H1 (cell line): ENCODE data around the gene SLC18A3. TPM values are rescaled to one million over a fixed set of nuclear protein-coding genes. Genes with fewer than 3 reads are reported as not detected.

Experiments
- CTCF ChIA-PET: fragments of 300-600 bp; sonication (Branson Sonifier 250); formaldehyde crosslinking; loops from one replicate; lab custom pipeline; 2021; ENCODE audit not compliant: partially characterized antibody; lab: Charles Lee
- POLR2A ChIA-PET: fragments of 300-600 bp; sonication (Branson Sonifier 250); formaldehyde crosslinking; loops from one replicate; lab custom pipeline; 2021; ENCODE audit warnings: inconsistent platforms; ENCODE audit not compliant: partially characterized antibody; lab: Charles Lee
- DNase-seq, 2 experiments: peaks; one replicate each; pipeline versions ENCODE4 v3.0.0 to v3.0.0-alpha.2; 2010 to 2022; ENCODE audit warnings: low spot score in 2 of 2, low read depth in 1 of 2, mixed read lengths in 1 of 2
- FAIRE-seq: peaks from 2 replicates; lab custom pipeline; 2011; peaks lifted over from hg19 to GRCh38; lab: Jason Lieb, UNC
- H2AFZ ChIP-seq: 2 replicates; pipeline ENCODE4 v1.8.1; 2012; ENCODE audit warnings: low read length, inconsistent platforms
- H2AK5ac ChIP-seq: 2 replicates; pipeline ENCODE4 v1.6.1; 2013; ENCODE audit warnings: low read depth, low read length
- H2BK120ac ChIP-seq: replicated peaks from 2 replicates; pipeline ENCODE3; 2013; ENCODE audit warnings: low read depth, low read length, inconsistent platforms
- H2BK12ac ChIP-seq: 2 replicates; pipeline ENCODE4 v1.6.1; 2013; ENCODE audit warnings: low read depth, low read length
- H2BK15ac ChIP-seq: 2 replicates; pipeline ENCODE4 v1.6.1; 2013; ENCODE audit warnings: low read length
- H2BK20ac ChIP-seq: 2 replicates; pipeline ENCODE4 v1.6.1; 2013; ENCODE audit warnings: low read length
- H2BK5ac ChIP-seq: 2 replicates; pipeline ENCODE4 v1.6.1; 2013; ENCODE audit warnings: low read depth, low read length
- H3K14ac ChIP-seq: 2 replicates; pipeline ENCODE4 v1.6.1; 2013; ENCODE audit warnings: inconsistent platforms; ENCODE audit not compliant: insufficient read length
- H3K18ac ChIP-seq: 2 replicates; pipeline ENCODE4 v1.6.1; 2013; ENCODE audit warnings: low read length; ENCODE audit errors: extremely low read depth
- H3K23ac ChIP-seq: 2 replicates; pipeline ENCODE4 v1.6.1; 2013; ENCODE audit warnings: inconsistent platforms; ENCODE audit not compliant: insufficient read length
- H3K23me2 ChIP-seq: 2 replicates; pipeline ENCODE4 v1.6.1; 2013; ENCODE audit warnings: low read depth, low read length
- H3K27ac ChIP-seq: 2 replicates; pipeline ENCODE4 v1.6.1; 2011; ENCODE audit warnings: low read depth, low read length, inconsistent platforms
- H3K27me3 ChIP-seq, 4 experiments: replicated peaks in 1 of 4; 1 replicate in 1 of 4; 2 replicates in 3 of 4; pipeline versions ENCODE4 v1.6.1 to v1.8.1; 2011 to 2013; ENCODE audit warnings: low read length in 3 of 4, mild to moderate bottlenecking in 3 of 4, inconsistent platforms in 2 of 4, mixed read lengths in 2 of 4, moderate library complexity in 1 of 4; ENCODE audit not compliant: control insufficient read depth in 3 of 4, insufficient read depth in 3 of 4; ENCODE audit errors: extremely low read depth in 1 of 4
- H3K36me3 ChIP-seq, 4 experiments: 2 replicates each; pipeline versions ENCODE4 v1.6.1 to v1.8.1; 2011 to 2013; ENCODE audit warnings: mild to moderate bottlenecking in 4 of 4, low read length in 3 of 4, moderate library complexity in 2 of 4, control low read depth in 1 of 4, inconsistent platforms in 1 of 4; ENCODE audit not compliant: insufficient read depth in 4 of 4, control insufficient read depth in 2 of 4
- H3K4ac ChIP-seq: replicated peaks from 2 replicates; pipeline ENCODE3; 2013; ENCODE audit warnings: low read length, low read depth, mixed read lengths, inconsistent platforms; ENCODE audit not compliant: insufficient read length
- H3K4me1 ChIP-seq, 4 experiments: replicated peaks in 1 of 4; 1 replicate in 1 of 4; 2 replicates in 3 of 4; pipeline versions ENCODE4 v1.6.1 to v1.8.1; 2011 to 2013; ENCODE audit warnings: low read length in 3 of 4, inconsistent platforms in 2 of 4, mixed read lengths in 1 of 4; ENCODE audit not compliant: insufficient read depth in 4 of 4, control insufficient read depth in 3 of 4
- H3K4me2 ChIP-seq, 2 experiments: 2 replicates each; pipeline versions ENCODE4 v1.6.1 to v1.8.1; 2011 to 2013; ENCODE audit warnings: low read depth in 2 of 2, low read length in 2 of 2, control low read depth in 1 of 2, inconsistent platforms in 1 of 2, mild to moderate bottlenecking in 1 of 2; ENCODE audit not compliant: insufficient read depth in 1 of 2
- H3K4me3 ChIP-seq, 4 experiments: fragments of 200-600, 300-600 bp in 1 of 4; sonication (generic), shearing (Covaris generic), sonication (Bioruptor Twin) in 1 of 4; 2 replicates each; pipeline versions ENCODE4 v1.5.1 to v1.8.1; 2011 to 2016; ENCODE audit warnings: low read length in 4 of 4, low read depth in 3 of 4, control low read depth in 2 of 4, inconsistent platforms in 2 of 4, mild to moderate bottlenecking in 2 of 4, mixed read lengths in 1 of 4, moderate library complexity in 1 of 4; ENCODE audit not compliant: insufficient read depth in 2 of 4; ENCODE audit errors: extremely low read depth in 1 of 4
- H3K56ac ChIP-seq: replicated peaks from 2 replicates; pipeline ENCODE3; 2013; ENCODE audit warnings: low read depth, mild to moderate bottlenecking, mixed read lengths, low read length, inconsistent platforms; ENCODE audit not compliant: insufficient read length
- H3K79me1 ChIP-seq: 2 replicates; pipeline ENCODE4 v1.6.1; 2013; ENCODE audit warnings: low read depth, low read length, control low read depth
- H3K79me2 ChIP-seq, 2 experiments: 2 replicates each; pipeline versions ENCODE4 v1.6.1 to v1.8.1; 2012 to 2013; ENCODE audit warnings: low read length in 2 of 2, mild to moderate bottlenecking in 2 of 2, inconsistent platforms in 1 of 2; ENCODE audit not compliant: insufficient read depth in 2 of 2, control insufficient read depth in 1 of 2
- H3K9ac ChIP-seq, 4 experiments: replicated peaks in 1 of 4; 1 replicate in 1 of 4; 2 replicates in 3 of 4; pipeline versions ENCODE4 v1.6.1 to v1.8.1; 2011 to 2013; ENCODE audit warnings: low read depth in 3 of 4, low read length in 3 of 4, control low read depth in 2 of 4, mild to moderate bottlenecking in 2 of 4, moderate library complexity in 2 of 4, inconsistent platforms in 1 of 4; ENCODE audit errors: extremely low read depth in 1 of 4
- H3K9me3 ChIP-seq, 2 experiments: 2 replicates each; pipeline versions ENCODE4 v1.6.1 to v1.8.1; 2012 to 2013; ENCODE audit warnings: mild to moderate bottlenecking in 2 of 2, moderate library complexity in 2 of 2, control low read depth in 1 of 2, inconsistent platforms in 1 of 2, low read depth in 1 of 2, low read length in 1 of 2, mixed read lengths in 1 of 2; ENCODE audit not compliant: insufficient read depth in 2 of 2
- H4K20me1 ChIP-seq, 2 experiments: replicated peaks in 1 of 2; 2 replicates each; pipeline versions ENCODE3 to v1.8.1; 2011 to 2013; ENCODE audit warnings: inconsistent platforms in 2 of 2, low read length in 2 of 2, mild to moderate bottlenecking in 1 of 2; ENCODE audit not compliant: insufficient read depth in 2 of 2, control insufficient read depth in 1 of 2
- H4K5ac ChIP-seq: 2 replicates; pipeline ENCODE4 v1.6.1; 2013; ENCODE audit warnings: low read length, low read depth, mixed read lengths, inconsistent platforms; ENCODE audit not compliant: insufficient read length
- H4K8ac ChIP-seq: 2 replicates; pipeline ENCODE4 v1.8.0; 2013; ENCODE audit warnings: mild to moderate bottlenecking, moderate library complexity, low read length, inconsistent platforms; ENCODE audit not compliant: insufficient read depth; ENCODE audit errors: extremely low read depth
- H4K91ac ChIP-seq: replicated peaks from 2 replicates; pipeline ENCODE3; 2013; ENCODE audit warnings: low read length, mixed read lengths, inconsistent platforms; ENCODE audit not compliant: insufficient read length
- E2F6 ChIP-seq: IDR thresholded peaks from 2 replicates; pipeline ENCODE4 v1.6.1; 2012; ENCODE audit warnings: inconsistent platforms
- EZH2 ChIP-seq: fragments of 200-600 bp; sonication (generic); IDR thresholded peaks from 2 replicates; pipeline ENCODE4 v1.7.1; 2012; ENCODE audit warnings: low read depth, mild to moderate bottlenecking, moderate library complexity, low read length, inconsistent platforms; ENCODE audit not compliant: severe bottlenecking
- JUN ChIP-seq: IDR thresholded peaks from 2 replicates; pipeline ENCODE4 v1.6.1; 2011; ENCODE audit warnings: low read depth, mild to moderate bottlenecking, improper control_type of control experiment, low read length
- MAX ChIP-seq: IDR thresholded peaks from 2 replicates; pipeline ENCODE4 v1.6.1; 2012; ENCODE audit warnings: inconsistent platforms
- PHF8 ChIP-seq: fragments of 200-600 bp; sonication (generic); conservative IDR thresholded peaks from 2 replicates; pipeline ENCODE4 v1.7.1; 2012; ENCODE audit warnings: low read depth, mild to moderate bottlenecking, inconsistent platforms, low read length, moderate library complexity
- SIN3A ChIP-seq, 2 experiments: IDR thresholded peaks in 1 of 2; conservative IDR thresholded peaks in 1 of 2; 2 replicates each; pipeline ENCODE4 v1.6.1; 2011 to 2012; ENCODE audit warnings: low read length in 2 of 2, improper control_type of control experiment in 1 of 2, low read depth in 1 of 2, mild to moderate bottlenecking in 1 of 2
- SIRT6 ChIP-seq: IDR thresholded peaks from one replicate; pipeline ENCODE4 v1.7.1; 2012; ENCODE audit warnings: low read length, inconsistent platforms
- SUZ12 ChIP-seq: fragments of 200-600 bp; sonication (generic); IDR thresholded peaks from 2 replicates; pipeline ENCODE4 v1.6.1; 2012; ENCODE audit warnings: mild to moderate bottlenecking, inconsistent platforms, low read length, moderate library complexity, mixed read lengths
- WGBS, 2 experiments: shearing (Covaris generic) in 1 of 2; methylation state at CpG; one replicate each; pipeline versions ENCODE4 v1.1.6 to v1.1.7; 2013 to 2015; ENCODE audit warnings: low lambda C conversion rate in 2 of 2, mixed read lengths in 2 of 2, inconsistent platforms in 1 of 2, low coverage in 1 of 2, missing lambda C conversion rate in 1 of 2; ENCODE audit not compliant: insufficient replicate concordance in 2 of 2, insufficient coverage in 1 of 2, insufficient read length in 1 of 2; ENCODE audit errors: extremely low coverage in 1 of 2, missing lambda C conversion rate in 1 of 2; 5-methylcytosine and 5-hydroxymethylcytosine counted together
- polyA plus RNA-seq, 7 experiments: library from polyadenylated mRNA; depleted of rRNA in 3 of 7; stranded (reverse) in 5 of 7; unstranded in 2 of 7; fragments of >200 nt in 5 of 7; fragments of 200-250 nt in 2 of 7; gene quantifications; 1 replicate in 5 of 7; 2 replicates in 1 of 7; 4 replicates in 1 of 7; pipeline versions ENCODE4 v1.2.1 to v1.2.3, GENCODE V29; 2011 to 2013; ENCODE audit warnings: missing spikeins in 2 of 7, mixed read lengths in 2 of 7
- total RNA-seq: library from RNA; stranded (reverse); fragmentation: NEBNext Ultra II Directional; extraction: Animal tissue kit (Norgen Biotek cat#: 25700); gene quantifications from 2 replicates; pipeline ENCODE4 v1.2.1, GENCODE V29; 2021

The SLC18A3 gene
- total and polyA plus RNA-seq, 2 of the 8 experiments (the other 6 are each of a cell fraction or from before 2014, with no cell fraction given): 0.17 TPM; not detected in 1

DNA sequence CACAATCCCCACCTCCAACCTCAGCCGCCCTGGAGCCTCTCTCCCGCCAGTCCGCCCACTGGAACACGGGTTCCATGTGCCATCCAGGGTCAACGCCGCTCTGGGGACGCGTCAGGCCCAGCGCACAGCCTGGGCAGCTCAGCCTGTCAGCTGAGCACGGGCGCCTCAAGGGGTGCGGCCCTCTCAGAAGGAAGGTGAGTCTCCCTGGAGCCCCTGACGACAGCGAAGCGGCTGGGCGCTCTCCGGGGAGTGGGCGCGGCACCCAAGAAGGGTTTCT lies 1.2 kb upstream of the SLC18A3 start:
- Histone ChIP-seq H4K8ac (no peak overlapping the region), H3K27me3 (peaks cover 71 to 86% (median 83%) of the 10 kb centered on the region in 4 experiments), H3K4me3 (peak overlapping the region; percentile 44 to 72 (median 52)), H3K27ac (no peak overlapping the region), H3K36me3 (peaks cover 0 to 6% (median 0%) of the 10 kb centered on the region in 4 experiments; a peak in 1 of 8 replicates), H2AFZ (no peak overlapping the region), H3K9me3 (no peaks in the 10 kb centered on the region; a peak in 1 of 4 replicates), H3K4ac (no peak overlapping the region), H4K20me1 (peaks cover 13 to 43% of the 10 kb centered on the region in 2 experiments), H3K4me2 (peak overlapping the region; percentile 71 to 92), H2BK5ac (no peak overlapping the region), H3K18ac (peak overlapping the region; percentile 43; the same call in 1 of the 2 replicates), H2BK20ac (no peak overlapping the region), H2AK5ac (no peak overlapping the region), H2BK120ac (no peak overlapping the region), H3K56ac (no peak overlapping the region), H4K91ac (no peak overlapping the region), H3K4me1 (peaks cover 0 to 41% (median 27%) of the 10 kb centered on the region in 4 experiments; a peak in 6 of 7 replicates), H3K23ac (no peak overlapping the region), H2BK15ac (no peak overlapping the region), H4K5ac (no peak overlapping the region), H3K23me2 (peaks cover 16% of the 10 kb centered on the region; the same call in 1 of the 2 replicates), H2BK12ac (no peak overlapping the region), H3K79me1 (no peaks in the 10 kb centered on the region), H3K79me2 (no peaks in the 10 kb centered on the region), H3K9ac (no peak overlapping the region), H3K14ac (no peak overlapping the region)
- no peak for FAIRE-seq
- TF ChIP-seq SIRT6 (no peak), SUZ12 (peak; percentile 82), MAX (peak; percentile 65), EZH2 (peak; percentile 92), PHF8 (no peak), JUN (no peak), E2F6 (peak; percentile 61), SIN3A (conservative IDR thresholded peaks at IDR 0.05 in 1 of 2, IDR thresholded peaks at IDR 0.05 in 1 of 2; ENCODE audit: low read depth in 1 of 2, low read length in 2 of 2) (peak in 1 of 2 experiments; percentile 50; a peak in 1 of 4 replicates)
- CTCF ChIA-PET: interaction anchor here (1.0 to 2.3 kb wide), 4 partner anchors 9 to 80 kb away, joined by 4 to 9 read pairs (median 4); no protein-coding TSS in a partner anchor
- 4% methylated on average over 19 of the region's 19 CpGs; no CpG with 5 or more reads in 1 of the 2 experiments for WGBS, 2 experiments
- DNase-seq: no peak
- POLR2A ChIA-PET: no interaction called here
